ENCODE data around the gene NKAIN4. TPM values are rescaled to one million over a fixed set of nuclear protein-coding genes. Genes with fewer than 3 reads are reported as not detected.

NKAIN4 gene
- total RNA-seq, 1 experiment from 2014 or later = not detected

GRCh38 chr20:63289311-63290135 lies 35.3 kb upstream of the NKAIN4 start:
- DNase-seq (ENCODE audit: extremely low read depth, low read depth) = no peak

DNA sequence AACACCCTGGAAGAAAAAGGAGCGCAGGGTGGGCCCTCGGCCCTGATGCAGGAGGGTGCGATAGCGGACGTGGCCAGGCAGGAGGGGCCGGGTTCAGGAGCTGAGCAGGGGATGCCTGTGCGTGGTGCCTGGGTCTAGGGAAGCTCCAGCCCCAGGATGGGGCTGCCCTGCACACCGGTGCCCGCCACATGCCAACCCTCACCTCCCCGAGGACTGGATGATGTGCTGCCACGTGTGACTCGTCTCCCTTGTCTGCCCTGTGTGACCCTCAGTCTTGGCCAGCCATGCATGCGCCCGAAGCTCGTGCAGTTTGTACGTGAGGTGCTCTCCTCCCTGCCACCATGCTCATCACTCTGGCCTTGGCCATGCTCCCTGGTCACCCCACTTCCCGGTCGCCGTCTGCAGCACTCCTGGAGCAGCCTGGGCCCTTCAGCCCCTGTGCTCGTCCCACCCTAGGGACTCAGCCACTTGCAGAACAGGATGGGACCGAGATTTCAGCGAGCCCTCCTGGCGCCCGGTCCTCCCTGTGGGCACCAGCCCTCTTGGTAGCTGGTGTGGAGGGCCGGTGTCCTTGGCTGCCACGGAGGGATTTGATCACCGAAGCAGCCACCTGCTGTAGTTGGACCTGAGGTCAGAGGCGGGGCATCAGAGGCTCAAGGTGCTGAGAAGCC lies 34.5 kb upstream of the NKAIN4 start:
- no peak for DNase-seq (ENCODE audit: extremely low read depth, low read depth)

DNA sequence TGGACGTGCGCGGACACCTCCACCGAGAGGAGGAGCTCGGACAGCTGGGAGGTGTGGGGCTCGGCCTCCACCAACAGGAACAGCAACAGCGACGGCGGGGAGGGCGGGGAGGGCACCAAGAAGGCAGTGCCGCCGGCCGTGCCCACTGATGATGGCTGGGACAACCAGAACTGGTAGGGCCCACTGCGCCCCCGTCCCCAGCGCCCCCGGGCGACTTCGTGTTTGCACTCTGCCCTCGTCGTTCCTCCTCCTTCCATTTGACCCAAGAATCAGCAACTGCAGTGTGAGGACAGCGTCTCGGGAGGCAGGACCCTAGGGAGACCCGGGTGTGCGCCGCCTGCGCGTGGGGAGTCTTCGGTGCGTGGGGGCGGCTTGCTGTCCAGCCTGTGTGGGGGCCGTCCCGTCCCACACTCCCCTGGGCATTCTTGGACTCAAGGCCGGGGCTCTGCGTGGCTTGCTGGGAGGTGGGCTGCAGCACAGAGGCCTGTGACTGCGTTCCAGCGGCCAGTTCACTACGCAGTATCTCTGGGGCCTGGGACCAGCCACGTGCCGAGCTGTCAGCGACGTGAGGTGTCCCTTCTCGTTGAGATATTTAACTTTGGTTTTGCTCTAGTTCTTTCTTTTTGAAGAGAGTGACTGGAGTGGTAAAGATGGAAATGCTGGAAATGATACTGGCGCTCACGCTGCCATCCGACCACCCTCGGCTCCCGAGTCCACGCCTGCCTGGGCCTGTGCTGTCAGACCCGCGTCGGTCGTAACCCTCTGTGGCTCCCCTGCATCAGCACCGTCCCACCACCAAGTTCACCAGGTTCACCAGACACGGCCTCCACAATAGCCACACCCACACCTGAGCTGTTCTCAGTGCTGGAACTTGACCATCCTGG lies 33.7 kb upstream of the NKAIN4 start:
- no peak for DNase-seq (ENCODE audit: extremely low read depth, low read depth)

DNA sequence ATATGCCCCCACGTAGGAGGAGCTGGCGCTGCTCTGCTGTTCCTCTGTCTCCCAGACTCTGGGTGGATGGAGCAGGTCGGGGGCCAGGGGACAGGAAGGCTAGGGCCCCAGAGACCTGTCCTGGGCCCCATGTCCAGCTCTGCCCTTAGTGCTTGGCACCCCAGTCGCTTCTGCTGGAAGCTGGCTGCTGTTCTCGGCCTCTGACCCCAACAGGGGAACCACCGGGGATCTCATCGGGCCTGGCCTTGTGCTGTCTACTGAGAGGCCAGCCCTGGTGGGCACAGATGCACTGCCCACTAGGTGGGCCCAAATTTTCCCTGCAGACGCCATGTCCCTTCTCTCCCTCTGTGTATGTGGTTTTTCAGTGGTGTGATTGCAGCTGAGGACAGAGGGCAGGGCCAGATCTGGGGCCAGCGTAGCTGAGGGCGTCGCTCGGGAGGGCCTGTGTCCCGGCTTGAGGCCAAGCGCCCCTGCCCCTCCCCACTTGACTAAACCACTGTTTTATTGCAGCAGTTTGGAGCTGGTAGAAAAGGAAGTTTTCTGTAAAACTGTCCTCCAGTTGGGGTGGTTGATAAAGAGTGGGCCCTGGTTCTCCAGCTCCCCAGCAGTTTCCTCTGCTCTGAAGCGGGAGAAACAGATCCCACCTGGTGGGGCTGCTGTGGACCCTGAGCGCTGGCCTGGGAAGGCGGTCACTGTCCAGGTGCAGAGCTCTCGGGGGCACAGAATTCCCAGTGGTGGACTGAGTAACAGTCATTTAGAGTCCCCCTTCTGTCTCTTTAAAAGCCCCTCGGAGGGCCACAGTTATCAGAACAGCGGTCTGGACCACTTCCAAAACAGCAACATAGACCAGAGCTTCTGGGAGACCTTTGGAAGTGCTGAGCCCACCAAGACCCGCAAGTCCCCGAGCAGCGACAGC lies 32.8 kb upstream of the NKAIN4 start:
- DNase-seq (ENCODE audit: extremely low read depth, low read depth) = no peak

- DNase-seq (ENCODE audit: extremely low read depth, low read depth) = no peak
These were observed 31.7 kb upstream of the NKAIN4 start for GRCh38 chr20:63285636-63286615.

DNA sequence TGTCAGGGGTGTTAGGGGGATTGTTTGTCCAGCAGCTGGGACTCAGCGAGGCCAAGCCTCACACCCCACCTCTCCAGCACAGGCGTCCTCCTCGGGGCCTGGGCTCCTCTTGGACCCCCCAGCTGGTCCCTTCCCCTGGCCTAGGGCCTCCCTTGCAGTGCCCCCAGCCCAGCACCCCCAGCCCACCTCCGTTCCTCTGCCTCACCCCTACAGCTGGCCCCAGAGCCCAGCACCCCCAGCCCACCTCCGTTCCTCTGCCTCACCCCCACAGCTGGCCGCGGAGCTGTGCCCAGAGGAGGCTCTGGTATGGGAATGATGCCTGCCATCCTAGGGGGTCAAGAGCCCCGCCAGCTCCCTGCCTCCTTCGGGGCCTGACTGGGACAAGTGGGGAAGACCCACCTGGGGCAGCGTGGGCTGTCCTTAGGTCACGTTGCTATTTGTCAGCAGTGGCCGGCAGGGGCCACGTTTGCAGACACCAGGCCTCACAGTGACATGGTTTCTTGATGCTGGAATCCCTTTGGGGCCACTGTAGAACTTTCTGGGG lies 30.8 kb upstream of the NKAIN4 start:
- no peak for DNase-seq (ENCODE audit: extremely low read depth, low read depth)

- no peak for DNase-seq (ENCODE audit: extremely low read depth, low read depth)
These were observed 30.3 kb upstream of the NKAIN4 start for GRCh38 chr20:63284544-63284949.

DNA sequence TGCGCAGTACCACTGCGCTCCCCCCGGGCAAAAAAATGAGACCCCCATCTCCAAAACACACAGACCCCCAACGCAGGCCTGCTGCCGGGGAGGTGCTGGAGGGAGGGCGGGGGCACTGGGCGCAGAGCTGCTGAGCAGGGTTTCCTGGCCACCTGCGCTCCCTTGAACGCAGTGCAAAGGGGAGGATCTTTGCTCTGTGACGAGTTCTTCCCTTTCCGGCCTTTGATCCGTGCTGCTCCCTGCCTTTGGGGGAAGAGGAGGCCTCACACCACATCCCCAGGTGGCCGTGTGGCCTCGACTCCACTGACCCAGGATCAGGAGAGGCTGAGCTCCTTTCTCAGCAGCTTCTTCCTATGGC lies 29.8 kb upstream of the NKAIN4 start:
- no peak for DNase-seq (ENCODE audit: extremely low read depth, low read depth)

DNA sequence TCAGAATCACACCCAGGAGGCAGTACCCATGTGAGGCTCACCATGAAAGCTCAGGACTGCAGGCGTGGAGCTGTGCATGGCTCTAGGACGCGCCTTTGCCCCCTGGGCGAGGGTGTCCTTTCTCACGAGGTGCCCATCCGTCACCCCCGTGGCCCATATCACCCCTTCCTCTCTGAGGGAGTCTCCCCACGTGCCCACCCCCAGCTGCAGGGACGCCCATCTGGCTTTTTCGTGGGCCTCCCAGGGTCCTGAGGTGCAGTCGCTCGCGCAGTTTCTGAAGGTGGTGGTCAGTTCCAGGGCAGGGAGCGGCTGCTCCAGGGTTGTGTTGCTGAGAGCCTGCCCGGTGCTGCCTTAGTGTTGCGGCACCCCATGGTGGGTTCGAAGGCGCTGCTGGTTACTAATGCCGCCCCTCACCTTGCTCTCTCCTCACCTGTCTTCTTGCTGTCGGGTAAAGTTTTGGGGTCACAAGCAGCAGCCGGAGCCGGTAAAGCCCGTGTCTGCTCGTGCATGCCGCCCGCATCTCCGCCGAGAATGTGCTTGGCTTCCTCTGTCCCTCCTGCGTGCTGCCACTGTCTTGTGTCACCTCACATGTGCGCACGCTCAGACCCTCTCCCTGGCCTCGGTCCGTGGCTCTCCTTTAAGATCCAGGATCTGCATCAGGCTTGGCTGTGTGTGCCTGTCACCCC lies 29.3 kb upstream of the NKAIN4 start:
- no peak for DNase-seq (ENCODE audit: extremely low read depth, low read depth)

DNA sequence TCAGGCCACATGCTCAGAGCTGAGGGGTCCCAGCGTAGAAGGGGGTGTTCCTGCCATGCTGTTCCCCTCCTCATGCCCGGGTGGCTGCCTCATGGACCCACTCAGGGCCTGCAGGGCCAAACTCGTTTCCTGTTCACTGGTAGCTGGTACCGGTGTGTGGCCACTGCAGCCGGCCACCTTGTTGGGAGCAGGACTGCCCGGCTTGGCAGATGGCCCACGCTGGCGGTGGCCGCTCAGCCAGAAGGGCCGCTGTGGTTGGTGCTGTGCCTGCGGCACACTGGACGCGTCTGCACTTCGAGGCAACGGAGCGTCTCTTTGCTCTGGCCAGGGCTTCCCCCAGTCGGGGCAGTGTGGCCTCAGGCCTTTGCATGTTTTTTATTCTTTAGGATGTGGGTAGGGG lies 28.7 kb upstream of the NKAIN4 start:
- no peak for DNase-seq (ENCODE audit: extremely low read depth, low read depth)

DNA sequence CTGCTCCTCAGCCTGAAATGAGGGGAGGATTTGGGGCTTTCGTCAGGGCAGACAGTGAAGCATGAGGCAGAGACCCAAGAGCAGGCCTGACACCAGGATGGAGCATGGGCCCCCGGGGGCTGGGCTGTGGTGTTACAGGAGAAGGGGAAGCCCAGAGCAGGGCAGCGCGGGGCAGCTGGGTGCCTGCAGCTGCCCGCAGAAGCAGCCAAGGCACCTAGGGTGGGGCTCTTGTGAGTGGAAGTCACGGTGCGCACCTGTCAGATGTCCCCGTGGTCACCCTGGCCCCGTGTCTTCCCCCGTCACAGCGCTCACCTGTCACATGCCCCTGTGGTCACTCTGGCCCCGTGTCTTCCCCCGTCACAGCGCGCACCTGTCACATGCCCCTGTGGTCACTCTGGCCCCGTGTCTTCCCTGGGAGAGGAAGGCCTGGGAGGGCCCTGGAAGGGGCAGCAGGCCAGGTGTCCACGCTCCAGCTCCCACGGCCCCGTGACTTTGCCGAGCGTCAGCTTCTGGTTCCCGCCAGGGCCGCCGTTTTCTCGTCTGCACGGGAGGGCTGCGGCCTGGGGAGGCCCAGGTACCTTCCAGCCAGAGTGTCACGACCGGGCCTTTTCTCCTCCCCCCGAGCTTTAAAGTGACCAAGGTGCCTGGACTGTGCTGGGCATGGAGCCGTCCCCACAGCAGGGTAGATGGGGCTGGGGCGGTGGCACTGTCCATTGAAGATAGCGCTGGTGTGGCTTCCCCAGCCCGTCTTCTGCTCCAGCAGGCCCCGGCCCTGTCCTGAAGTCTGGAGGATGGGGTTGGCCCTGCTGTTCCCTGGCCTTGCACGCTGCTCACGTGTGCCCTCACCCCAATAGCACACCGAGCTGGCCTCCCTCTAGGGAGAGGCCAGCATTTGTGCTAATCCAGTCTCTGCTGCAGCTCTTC lies 27.7 kb upstream of the NKAIN4 start:
- no peak for DNase-seq (ENCODE audit: extremely low read depth, low read depth)

DNA sequence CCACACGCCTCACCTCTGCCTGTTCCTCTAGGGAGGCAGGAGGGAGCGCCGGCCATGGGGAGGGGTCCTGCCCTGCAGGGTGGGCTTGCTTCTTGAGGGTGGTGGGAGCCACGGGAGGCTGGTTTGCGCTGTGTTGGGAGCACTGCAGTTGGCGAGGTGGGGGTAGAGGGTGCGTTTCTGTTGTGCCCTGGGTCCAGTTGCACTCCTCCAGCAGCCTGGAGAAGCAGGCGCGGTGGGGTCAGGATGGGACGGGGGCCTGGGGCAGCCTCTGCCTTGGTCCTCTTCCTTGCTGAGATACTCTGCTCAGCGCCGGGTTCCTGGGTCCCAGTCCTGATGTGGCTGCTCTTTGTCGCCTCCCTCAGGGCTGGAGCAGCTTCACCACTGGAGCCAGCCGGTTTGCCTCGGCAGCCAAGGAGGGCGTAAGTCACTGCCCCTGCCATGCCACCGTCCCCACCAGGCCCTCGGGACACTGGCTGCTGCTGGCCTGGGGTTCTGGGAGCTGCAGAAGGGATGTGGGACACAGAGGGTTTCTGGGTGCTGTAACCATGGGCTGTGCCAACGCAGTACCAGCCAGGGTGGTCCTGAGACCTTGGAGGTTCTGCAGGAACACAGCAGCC lies 26.8 kb upstream of the NKAIN4 start:
- DNase-seq (ENCODE audit: extremely low read depth, low read depth) = no peak

- no peak for DNase-seq (ENCODE audit: extremely low read depth, low read depth)
These were observed 26.1 kb upstream of the NKAIN4 start for GRCh38 chr20:63280371-63280770.

DNA sequence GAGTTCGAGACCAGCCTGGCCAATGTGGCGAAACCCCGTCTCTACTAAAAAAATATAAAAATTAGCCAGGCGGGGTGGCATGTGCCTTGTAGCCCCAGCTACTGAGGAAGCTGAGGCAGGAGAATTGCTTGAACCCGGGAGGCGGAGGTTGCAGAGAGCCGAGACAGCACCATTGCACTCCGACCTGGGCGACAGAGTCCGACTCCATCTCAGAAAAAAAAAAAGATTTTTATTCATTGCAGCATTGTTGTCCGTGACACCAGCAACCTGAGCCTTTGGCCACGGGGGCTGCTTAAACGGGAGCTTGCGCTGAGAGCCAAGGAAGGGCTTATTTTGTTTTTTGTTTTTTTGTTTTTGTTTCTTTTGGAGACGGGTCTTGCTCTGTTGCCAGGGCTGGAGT lies 25.7 kb upstream of the NKAIN4 start:
- DNase-seq (ENCODE audit: extremely low read depth, low read depth) = no peak

- DNase-seq (ENCODE audit: extremely low read depth, low read depth) = no peak
These were observed 24.4 kb upstream of the NKAIN4 start for GRCh38 chr20:63278661-63279060.

DNA sequence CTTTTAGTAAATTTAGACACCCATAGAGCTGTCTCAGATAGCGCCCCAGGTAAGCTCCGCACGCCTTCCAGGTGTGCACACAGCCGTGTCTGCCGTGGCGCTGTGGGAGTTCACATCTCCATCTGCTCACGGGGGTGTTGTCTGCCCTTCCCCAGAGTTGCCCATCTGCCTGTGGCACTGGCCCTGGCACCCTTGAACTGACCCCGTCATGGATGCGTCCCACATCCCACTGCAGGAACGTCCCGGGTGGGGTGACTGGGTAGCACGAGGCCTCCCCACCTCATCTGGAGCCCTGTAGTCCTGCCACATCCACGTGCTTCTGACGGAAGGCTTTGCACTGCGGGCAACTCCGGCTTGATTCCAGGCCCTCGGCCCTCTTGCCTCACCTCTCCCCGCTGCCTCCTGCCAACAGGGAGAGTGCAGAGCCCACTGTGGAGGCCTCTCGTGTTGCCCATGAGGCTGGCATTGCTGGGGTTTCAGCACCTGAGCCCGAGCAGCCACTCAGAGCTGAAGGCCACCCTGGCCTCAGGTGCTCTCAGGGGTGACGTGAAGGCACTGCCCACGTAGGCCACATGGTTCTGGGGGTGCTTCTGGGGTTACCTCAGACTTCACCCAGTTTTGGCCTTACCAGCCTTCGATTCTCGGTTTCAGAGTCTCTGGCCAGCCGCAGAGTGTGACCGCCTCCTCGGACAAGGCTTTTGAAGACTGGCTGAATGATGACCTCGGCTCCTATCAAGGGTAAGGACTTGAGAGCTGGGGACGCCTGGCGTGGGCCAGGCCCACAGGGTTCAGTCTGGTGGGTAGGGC lies 23.4 kb upstream of the NKAIN4 start:
- no peak for DNase-seq (ENCODE audit: extremely low read depth, low read depth)

All from NCI-H460 (cell line).